Sigmoid colon (tissue), 4 donors: ENCODE results near the gene ASPM.

Experiments used
- CTCF ChIP-seq, 4 experiments: fragments of 450-650 bp in 3 of 4; fragments of 200-600 bp in 1 of 4; IDR thresholded peaks; one replicate each; pipeline ENCODE4 v1.5.1; 2016 to 2019; ENCODE audit warnings: antibody characterized with exemption in 4 of 4, mild to moderate bottlenecking in 3 of 4, moderate library complexity in 2 of 4
- EP300 ChIP-seq, 4 donors: sonication (generic); formaldehyde crosslinking; IDR thresholded peaks; one replicate each; pipeline ENCODE4 v1.6.1; 2017; ENCODE audit warnings: antibody characterized with exemption in 4 of 4
- POLR2A ChIP-seq, 2 donors: fragments of 450-650 bp; IDR thresholded peaks; one replicate each; pipeline ENCODE4 v1.6.1; 2016; ENCODE audit warnings: antibody characterized with exemption in 2 of 2, mild to moderate bottlenecking in 2 of 2, moderate library complexity in 2 of 2
- POLR2AphosphoS5 ChIP-seq, 4 donors: sonication (generic); formaldehyde crosslinking; IDR thresholded peaks; one replicate each; pipeline ENCODE4 v1.6.1; 2017; ENCODE audit warnings: antibody characterized with exemption in 4 of 4

GRCh38 chr1:197182716-197183115 is 36.2 kb upstream of the ASPM start:
- TF ChIP-seq CTCF (IDR thresholded peaks at IDR 0.05) (no peak), EP300 (IDR thresholded peaks at IDR 0.05) (no peak), POLR2AphosphoS5 (IDR thresholded peaks at IDR 0.05) (no peak), POLR2A (IDR thresholded peaks at IDR 0.05) (no peak)
